WTC11 (cell line): ENCODE data around the gene CD164L2. TPM values are rescaled to one million over a fixed set of nuclear protein-coding genes. Genes with fewer than 3 reads are reported as not detected.

Experiments used
- AR ChIP-seq: fragments of 250-450 bp; sonication (Bioruptor Pico); IDR thresholded peaks from 2 replicates; pipeline ENCODE4 v1.9.0; 2021; ENCODE audit warnings: mild to moderate bottlenecking
- ATF1 ChIP-seq: sonication (generic); formaldehyde crosslinking; IDR thresholded peaks from 2 replicates; pipeline ENCODE4 v1.8.1; 2023; ENCODE audit warnings: mild to moderate bottlenecking, moderate library complexity, missing genetic modification reagents
- ATF3 ChIP-seq: sonication (generic); formaldehyde crosslinking; conservative IDR thresholded peaks from 2 replicates; pipeline ENCODE4 v1.8.1; 2022; ENCODE audit warnings: mild to moderate bottlenecking, missing genetic modification reagents
- ATF6 ChIP-seq: sonication (generic); formaldehyde crosslinking; IDR thresholded peaks from 2 replicates; pipeline ENCODE4 v1.8.1; 2023; ENCODE audit warnings: mild to moderate bottlenecking, missing genetic modification reagents
- CTCF ChIP-seq: fragments of 200-600 bp; IDR thresholded peaks from 2 replicates; pipeline ENCODE4 v1.8.0; 2022; ENCODE audit warnings: antibody characterized with exemption
- E2F4 ChIP-seq: sonication (generic); formaldehyde crosslinking; IDR thresholded peaks from 2 replicates; pipeline ENCODE4 v1.8.1; 2022; ENCODE audit warnings: low read depth, mild to moderate bottlenecking, moderate library complexity, missing genetic modification reagents, borderline replicate concordance
- E2F5 ChIP-seq: sonication (generic); formaldehyde crosslinking; IDR thresholded peaks from 2 replicates; pipeline ENCODE4 v1.8.1; 2022; ENCODE audit warnings: mild to moderate bottlenecking, moderate library complexity, missing genetic modification reagents
- ERG ChIP-seq: fragments of 250-450 bp; sonication (Bioruptor Pico); IDR thresholded peaks from 2 replicates; pipeline ENCODE4 v1.8.0; 2021; ENCODE audit warnings: mild to moderate bottlenecking
- GABPB1 ChIP-seq: sonication (generic); formaldehyde crosslinking; IDR thresholded peaks from 2 replicates; pipeline ENCODE4 v1.8.1; 2023; ENCODE audit warnings: mild to moderate bottlenecking, missing genetic modification reagents
- IRF1 ChIP-seq: sonication (generic); formaldehyde crosslinking; IDR thresholded peaks from 2 replicates; pipeline ENCODE4 v1.8.0; 2023; ENCODE audit warnings: missing genetic modification reagents
- MLX ChIP-seq: sonication (generic); formaldehyde crosslinking; IDR thresholded peaks from 2 replicates; pipeline ENCODE4 v1.8.1; 2023; ENCODE audit warnings: mild to moderate bottlenecking, missing genetic modification reagents, moderate library complexity
- MYBL2 ChIP-seq: sonication (generic); formaldehyde crosslinking; IDR thresholded peaks from 2 replicates; pipeline ENCODE4 v1.8.1; 2023; ENCODE audit warnings: mild to moderate bottlenecking, moderate library complexity, missing genetic modification reagents
- NFYB ChIP-seq: sonication (generic); formaldehyde crosslinking; conservative IDR thresholded peaks from 2 replicates; pipeline ENCODE4 v1.8.0; 2022; ENCODE audit warnings: low read depth, missing genetic modification reagents
- NR2C2 ChIP-seq: sonication (generic); formaldehyde crosslinking; IDR thresholded peaks from 2 replicates; pipeline ENCODE4 v1.8.0; 2022; ENCODE audit warnings: mild to moderate bottlenecking, missing genetic modification reagents
- RORB ChIP-seq: fragments of 250-450 bp; sonication (Bioruptor Pico); IDR thresholded peaks from 2 replicates; pipeline ENCODE4 v1.9.0; 2021; ENCODE audit warnings: mild to moderate bottlenecking
- SOX15 ChIP-seq: fragments of 250-450 bp; sonication (Bioruptor Pico); IDR thresholded peaks from 2 replicates; pipeline ENCODE4 v1.9.0; 2021; ENCODE audit warnings: mild to moderate bottlenecking
- TEAD1 ChIP-seq: sonication (generic); formaldehyde crosslinking; IDR thresholded peaks from 2 replicates; pipeline ENCODE4 v1.8.0; 2022; ENCODE audit warnings: mild to moderate bottlenecking, missing genetic modification reagents
- TEAD4 ChIP-seq: sonication (generic); formaldehyde crosslinking; IDR thresholded peaks from 2 replicates; pipeline ENCODE4 v1.8.0; 2022; ENCODE audit warnings: mild to moderate bottlenecking, missing genetic modification reagents
- ZNF263 ChIP-seq: sonication (generic); formaldehyde crosslinking; IDR thresholded peaks from 2 replicates; pipeline ENCODE4 v1.8.1; 2022; ENCODE audit warnings: low read depth, mild to moderate bottlenecking, moderate library complexity, missing genetic modification reagents
- ZNF396 ChIP-seq: fragments of 250-450 bp; sonication (Bioruptor Pico); IDR thresholded peaks from 2 replicates; pipeline ENCODE4 v1.8.0; 2021; ENCODE audit warnings: mild to moderate bottlenecking, moderate library complexity, borderline replicate concordance
- ZNF532 ChIP-seq: fragments of 250-450 bp; sonication (Bioruptor Pico); IDR thresholded peaks from 2 replicates; pipeline ENCODE4 v1.9.0; 2021; ENCODE audit warnings: mild to moderate bottlenecking, borderline replicate concordance
- total RNA-seq: library from RNA; stranded (reverse); gene quantifications from 3 replicates; pipeline ENCODE4 v1.2.3, GENCODE V29; 2021

CD164L2 gene
- total RNA-seq, 1 experiment from 2014 or later, result 5.5 TPM

GRCh38 chr1:27350663-27351540 is 32.2 kb downstream of the CD164L2 start (continued):
- TF ChIP-seq CTCF (no peak), E2F5 (CRISPR knock-in tag) (0 out of 2 replicates have a peak, but pooled peaks have one; percentile 52), TEAD1 (0 out of 2 replicates have a peak, but pooled peaks have one; percentile 63), IRF1 (CRISPR knock-in tag) (peak; percentile 76), ZNF263 (CRISPR knock-in tag) (peak; percentile 28; the same call in 1 of the 2 replicates), SOX15 (no peak), RORB (CRISPR knock-in tag) (no peak), AR (CRISPR knock-in tag) (no peak), ZNF396 (CRISPR knock-in tag) (no peak), NFYB (CRISPR knock-in tag) (peak; percentile 49; the same call in 1 of the 2 replicates), GABPB1 (CRISPR knock-in tag) (no peak), NR2C2 (CRISPR knock-in tag) (peak; percentile 74; the same call in 1 of the 2 replicates), ATF6 (CRISPR knock-in tag) (no peak; the same call in 1 of the 2 replicates), MYBL2 (CRISPR knock-in tag) (no peak), E2F4 (peak; percentile 81), ATF3 (CRISPR knock-in tag) (0 out of 2 replicates have a peak, but pooled peaks have one; percentile 65), TEAD4 (CRISPR knock-in tag) (peak; percentile 79), ATF1 (CRISPR knock-in tag) (no peak), ZNF532 (CRISPR knock-in tag) (no peak), ERG (peak; percentile 69; the same call in 1 of the 2 replicates), MLX (no peak)
